ENCODE results near the gene STK38.

DNA sequence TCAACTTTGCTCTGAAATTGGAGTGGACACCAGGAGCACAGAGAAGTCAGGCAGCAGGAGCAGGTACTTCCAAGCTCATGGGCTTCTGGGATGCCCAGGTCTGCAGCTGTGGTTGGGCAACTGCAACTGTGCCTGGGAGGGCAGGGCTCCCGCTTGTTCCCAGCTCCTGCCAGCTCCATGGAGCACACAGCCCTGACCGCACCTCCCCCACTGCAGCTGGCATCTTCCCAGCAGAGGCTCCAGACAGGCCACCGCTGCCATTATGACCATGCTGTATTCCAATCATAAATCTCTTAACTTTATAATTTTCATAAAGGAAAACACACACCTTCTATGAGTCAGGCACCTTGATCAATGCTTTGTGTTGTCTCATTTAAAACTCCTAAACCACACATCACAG lies 36.9 kb downstream of the STK38 start:
- no peak for TF ChIP-seq EZH2 (IDR thresholded peaks at IDR 0.05; ENCODE audit: borderline replicate concordance, insufficient read depth, low read depth, low read length, poor library complexity, severe bottlenecking)
- TF ChIP-seq, protein P1, sequence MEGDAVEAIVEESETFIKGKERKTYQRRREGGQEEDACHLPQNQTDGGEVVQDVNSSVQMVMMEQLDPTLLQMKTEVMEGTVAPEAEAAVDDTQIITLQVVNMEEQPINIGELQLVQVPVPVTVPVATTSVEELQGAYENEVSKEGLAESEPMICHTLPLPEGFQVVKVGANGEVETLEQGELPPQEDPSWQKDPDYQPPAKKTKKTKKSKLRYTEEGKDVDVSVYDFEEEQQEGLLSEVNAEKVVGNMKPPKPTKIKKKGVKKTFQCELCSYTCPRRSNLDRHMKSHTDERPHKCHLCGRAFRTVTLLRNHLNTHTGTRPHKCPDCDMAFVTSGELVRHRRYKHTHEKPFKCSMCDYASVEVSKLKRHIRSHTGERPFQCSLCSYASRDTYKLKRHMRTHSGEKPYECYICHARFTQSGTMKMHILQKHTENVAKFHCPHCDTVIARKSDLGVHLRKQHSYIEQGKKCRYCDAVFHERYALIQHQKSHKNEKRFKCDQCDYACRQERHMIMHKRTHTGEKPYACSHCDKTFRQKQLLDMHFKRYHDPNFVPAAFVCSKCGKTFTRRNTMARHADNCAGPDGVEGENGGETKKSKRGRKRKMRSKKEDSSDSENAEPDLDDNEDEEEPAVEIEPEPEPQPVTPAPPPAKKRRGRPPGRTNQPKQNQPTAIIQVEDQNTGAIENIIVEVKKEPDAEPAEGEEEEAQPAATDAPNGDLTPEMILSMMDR (IDR thresholded peaks at IDR 0.05), result no peak

Measured in B cell (primary cell).